ENCODE measurements around the gene SGPL1. TPM values are rescaled to one million over a fixed set of nuclear protein-coding genes. Genes with fewer than 3 reads are reported as not detected.
A peak's percentile ranks its signal among the peaks of the same experiment; 100 is the strongest.

Gene SGPL1
- total RNA-seq, 1 donor from 2014 or later = 8.2 TPM

DNA sequence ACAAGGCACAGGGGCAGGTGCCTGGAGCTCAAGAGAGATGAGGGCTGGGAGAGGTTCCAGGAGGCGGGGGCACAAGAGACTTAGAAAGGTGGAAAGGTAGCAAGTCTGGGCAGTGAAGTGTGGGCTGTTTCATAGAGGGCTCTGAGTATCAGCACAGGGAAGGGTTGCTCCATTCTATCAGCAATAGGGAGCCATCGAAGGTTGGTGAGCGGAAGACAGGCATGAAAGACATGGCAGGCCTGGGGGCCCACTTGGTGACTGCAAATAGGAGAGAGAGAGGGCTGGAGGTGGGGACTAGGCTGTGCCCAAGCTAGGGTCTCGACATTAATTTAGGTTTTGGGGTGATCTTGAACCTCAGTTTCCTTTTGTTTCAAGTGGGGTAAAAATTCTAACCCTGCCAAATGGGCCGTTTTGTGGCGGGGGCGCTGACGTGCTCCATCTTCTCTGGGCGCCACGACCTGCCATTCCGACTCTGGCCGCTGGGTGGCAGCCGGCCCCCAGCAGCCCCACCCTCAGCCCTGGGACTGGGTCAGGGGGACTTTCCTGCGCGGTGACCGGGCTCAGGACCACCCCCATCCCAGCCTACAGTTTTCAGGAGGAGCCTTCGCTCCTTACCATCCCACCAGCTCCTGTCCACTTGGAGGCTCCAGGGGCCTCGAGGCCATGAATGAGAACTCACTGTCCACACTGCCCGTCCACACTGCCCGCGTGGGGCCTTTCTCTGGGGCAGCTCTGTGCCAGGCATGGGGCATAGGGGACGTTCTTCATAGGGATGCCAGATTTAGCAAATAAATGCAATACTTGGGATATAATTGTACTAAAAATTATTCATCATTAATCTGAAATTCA, 109.9 kb downstream of the SGPL1 start:
- H3K27me3 ChIP-seq (ENCODE audit: low read depth) = no peaks in the 10 kb centered on the region
- TF ChIP-seq, protein P1, sequence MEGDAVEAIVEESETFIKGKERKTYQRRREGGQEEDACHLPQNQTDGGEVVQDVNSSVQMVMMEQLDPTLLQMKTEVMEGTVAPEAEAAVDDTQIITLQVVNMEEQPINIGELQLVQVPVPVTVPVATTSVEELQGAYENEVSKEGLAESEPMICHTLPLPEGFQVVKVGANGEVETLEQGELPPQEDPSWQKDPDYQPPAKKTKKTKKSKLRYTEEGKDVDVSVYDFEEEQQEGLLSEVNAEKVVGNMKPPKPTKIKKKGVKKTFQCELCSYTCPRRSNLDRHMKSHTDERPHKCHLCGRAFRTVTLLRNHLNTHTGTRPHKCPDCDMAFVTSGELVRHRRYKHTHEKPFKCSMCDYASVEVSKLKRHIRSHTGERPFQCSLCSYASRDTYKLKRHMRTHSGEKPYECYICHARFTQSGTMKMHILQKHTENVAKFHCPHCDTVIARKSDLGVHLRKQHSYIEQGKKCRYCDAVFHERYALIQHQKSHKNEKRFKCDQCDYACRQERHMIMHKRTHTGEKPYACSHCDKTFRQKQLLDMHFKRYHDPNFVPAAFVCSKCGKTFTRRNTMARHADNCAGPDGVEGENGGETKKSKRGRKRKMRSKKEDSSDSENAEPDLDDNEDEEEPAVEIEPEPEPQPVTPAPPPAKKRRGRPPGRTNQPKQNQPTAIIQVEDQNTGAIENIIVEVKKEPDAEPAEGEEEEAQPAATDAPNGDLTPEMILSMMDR (IDR thresholded peaks at IDR 0.05; ENCODE audit: borderline replicate concordance) = peak; percentile 95
- peaks cover 7% of the 10 kb centered on the region for H3K4me1 ChIP-seq
- DNase-seq = peak; percentile 49
- H3K9me3 ChIP-seq (replicated peaks) = no peaks in the 10 kb centered on the region
- intact Hi-C loops (cut with micrococcal nuclease) = loop anchor here (10.0 kb wide), 2 partner anchors 279 to 359 kb away; no protein-coding TSS in a partner anchor
- no peak overlapping the region for H3K4me3 ChIP-seq
- H3K27ac ChIP-seq (replicated peaks) = peak overlapping the region; percentile 55
- H3K36me3 ChIP-seq = no peaks in the 10 kb centered on the region

DNA sequence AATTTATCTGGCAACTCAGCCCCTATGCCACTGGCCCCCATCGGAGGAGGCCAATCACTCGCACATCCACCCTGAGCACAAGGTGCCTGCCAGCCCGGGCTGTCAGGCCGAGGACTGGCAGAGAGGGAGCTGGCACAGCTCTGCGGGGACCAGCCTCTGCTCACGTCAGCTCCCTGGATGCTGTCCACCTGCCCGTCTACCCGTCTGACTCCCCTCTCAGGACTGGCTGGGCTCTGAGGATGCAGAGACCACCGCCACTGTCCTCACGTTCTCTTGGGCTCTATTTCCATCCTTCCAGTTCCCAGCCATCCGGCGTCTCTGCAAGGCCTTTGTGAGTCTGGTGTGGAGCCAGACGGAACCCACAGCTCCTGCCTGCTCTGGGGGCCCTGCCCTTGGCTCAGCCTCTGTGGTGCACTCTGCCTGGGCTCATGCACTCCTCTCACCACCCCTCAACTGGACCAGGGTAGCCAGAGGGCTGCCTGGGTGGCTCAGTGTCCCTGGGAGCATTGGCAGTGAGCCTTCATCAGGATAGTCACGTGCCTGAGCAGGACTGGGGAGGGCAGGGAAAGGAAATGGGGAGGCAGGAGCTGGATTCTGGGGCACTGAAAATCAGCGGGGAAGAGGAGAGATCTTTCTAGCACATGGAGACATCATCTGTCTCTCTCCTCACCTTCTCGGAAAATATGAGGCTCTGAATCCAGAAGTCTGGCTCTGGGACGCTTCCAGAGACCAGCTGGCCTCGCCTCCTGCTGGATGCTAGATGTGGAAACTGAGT, 110.7 kb downstream of the SGPL1 start:
- H3K36me3 ChIP-seq = no peaks in the 10 kb centered on the region
- TF ChIP-seq, protein P1 (IDR thresholded peaks at IDR 0.05; ENCODE audit: borderline replicate concordance) = no peak
- no peaks in the 10 kb centered on the region for H3K27me3 ChIP-seq (ENCODE audit: low read depth)
- peak; percentile 45 for DNase-seq
- intact Hi-C loops (cut with micrococcal nuclease) = loop anchor here (10.0 kb wide), 2 partner anchors 278 to 358 kb away; no protein-coding TSS in a partner anchor
- no peak overlapping the region for H3K4me3 ChIP-seq
- H3K4me1 ChIP-seq = peaks cover 7% of the 10 kb centered on the region
- H3K27ac ChIP-seq (replicated peaks) = peak overlapping the region; percentile 55
- no peaks in the 10 kb centered on the region for H3K9me3 ChIP-seq (replicated peaks)

DNA sequence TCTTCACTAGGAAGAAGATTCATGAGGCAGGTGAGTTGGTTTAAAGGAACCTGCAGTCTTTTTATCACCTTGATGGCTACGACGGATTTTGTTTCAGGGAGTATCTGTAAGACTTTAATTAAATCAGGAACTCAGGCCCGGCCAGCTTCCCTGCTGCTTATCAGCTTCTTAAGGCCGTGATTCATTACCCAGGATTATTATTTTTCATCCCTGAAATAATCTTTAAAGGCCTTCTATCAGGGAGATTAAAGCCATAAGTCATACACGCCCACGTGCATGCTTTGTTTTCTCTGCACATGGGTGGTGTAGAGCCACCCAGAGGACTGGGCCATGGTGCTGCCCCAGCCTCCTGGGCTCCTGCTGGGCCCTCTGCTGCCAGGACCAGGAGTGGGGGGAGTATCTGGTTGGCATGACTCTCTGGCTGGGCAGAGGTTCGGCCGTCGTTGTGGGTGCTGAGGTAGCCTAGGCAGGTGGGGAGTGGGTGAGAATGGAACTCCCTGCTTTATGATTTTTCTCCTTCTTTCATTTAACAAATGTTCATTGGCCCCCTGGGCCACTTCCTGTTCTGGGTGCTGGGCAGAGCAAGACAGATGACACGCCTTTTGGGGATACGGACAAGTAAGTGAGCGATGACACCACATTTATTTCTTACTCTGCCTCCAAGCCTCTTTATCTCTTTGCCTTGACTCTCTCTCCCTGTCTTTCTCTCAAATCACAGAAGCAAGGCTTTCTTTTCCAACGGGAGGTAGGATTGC, 111.6 kb downstream of the SGPL1 start:
- Histone ChIP-seq H3K27ac (replicated peaks) (no peak overlapping the region), H3K9me3 (replicated peaks) (no peaks in the 10 kb centered on the region), H3K4me3 (no peak overlapping the region), H3K27me3 (ENCODE audit: low read depth) (no peaks in the 10 kb centered on the region), H3K36me3 (no peaks in the 10 kb centered on the region), H3K4me1 (peaks cover 7% of the 10 kb centered on the region)
- DNase-seq = no peak
- TF ChIP-seq, protein P1 (IDR thresholded peaks at IDR 0.05; ENCODE audit: borderline replicate concordance) = no peak
- intact Hi-C loops (cut with micrococcal nuclease) = loop anchor here (10.0 kb wide), 2 partner anchors 277 to 357 kb away; no protein-coding TSS in a partner anchor

DNA sequence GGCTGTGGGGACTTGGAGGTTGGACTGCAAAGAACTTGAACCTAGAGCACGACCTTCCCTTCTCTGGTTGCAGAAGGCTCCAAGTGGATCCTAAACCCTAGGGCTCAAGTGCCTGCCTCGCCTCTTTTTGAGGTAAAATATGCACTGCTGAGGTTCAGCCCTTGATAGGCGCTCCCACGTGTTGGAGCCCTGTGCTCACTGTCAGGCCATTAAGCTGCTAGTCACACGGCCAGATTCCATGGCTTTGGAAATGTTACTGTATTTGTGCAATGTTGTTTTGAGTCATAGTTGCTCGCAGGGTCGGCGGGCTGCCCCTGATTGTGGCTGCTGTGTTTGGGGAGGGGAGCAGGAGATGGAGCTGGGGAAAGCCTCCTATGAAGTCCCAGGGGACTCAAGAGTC, 112.4 kb downstream of the SGPL1 start:
- intact Hi-C loops (cut with micrococcal nuclease) = loop anchor here (10.0 kb wide), 2 partner anchors 277 to 357 kb away; no protein-coding TSS in a partner anchor

More for the DNA sequence above, 112.4 kb downstream of the SGPL1 start:
- TF ChIP-seq, protein P1 (IDR thresholded peaks at IDR 0.05; ENCODE audit: borderline replicate concordance) = no peak
- Histone ChIP-seq H3K36me3 (no peaks in the 10 kb centered on the region), H3K27ac (replicated peaks) (no peak overlapping the region), H3K4me1 (peaks cover 7% of the 10 kb centered on the region), H3K4me3 (no peak overlapping the region), H3K27me3 (ENCODE audit: low read depth) (peaks cover 7% of the 10 kb centered on the region), H3K9me3 (replicated peaks) (no peaks in the 10 kb centered on the region)
- no peak for DNase-seq
